Naive thymus-derived CD8-positive, alpha-beta T cell (primary cell): ENCODE data around the gene BBX. TPM values are rescaled to one million over a fixed set of nuclear protein-coding genes. Genes with fewer than 3 reads are reported as not detected.
A peak's percentile ranks its signal among the peaks of the same experiment; 100 is the strongest.

Experiments
- ATAC-seq, 2 donors: fragments of 150-1000 bp; cut with Tn5 transposase in 1 of 2; sonication (Bioruptor Pico), chemical (Tn5 transposase) in 1 of 2; 1 replicate in 1 of 2; 2 replicates in 1 of 2; pipeline ENCODE4 v1.10.0; 2021; ENCODE audit warnings: mild to moderate bottlenecking in 2 of 2, moderate library complexity in 2 of 2
- POLR2A ChIA-PET: fragments of 350-600 bp; sonication (Branson Sonifier 250); formaldehyde crosslinking; loops from one replicate; lab custom pipeline; 2021; ENCODE audit warnings: antibody characterized with exemption; lab: Charles Lee
- DNase-seq, 10 donors: peaks; one replicate each; pipeline versions ENCODE4 v3.0.0 to v3.0.0-alpha.2; 2020 to 2022
- H3K27ac Mint-ChIP-seq, 10 donors: one replicate each; pipeline ENCODE4 v1.8.0; 2020 to 2022; ENCODE audit warnings: mild to moderate bottlenecking in 10 of 10, mixed read lengths in 10 of 10, moderate library complexity in 4 of 10, inconsistent platforms in 1 of 10
- H3K27me3 Mint-ChIP-seq, 5 donors: one replicate each; pipeline ENCODE4 v1.8.0; 2021 to 2022; ENCODE audit warnings: mixed read lengths in 5 of 5
- H3K36me3 Mint-ChIP-seq, 3 donors: one replicate each; pipeline ENCODE4 v1.8.0; 2020 to 2022; ENCODE audit warnings: mixed read lengths in 3 of 3, mild to moderate bottlenecking in 2 of 3, inconsistent platforms in 1 of 3
- H3K4me1 Mint-ChIP-seq, 4 donors: one replicate each; pipeline ENCODE4 v1.8.0; 2021 to 2022; ENCODE audit warnings: mixed read lengths in 4 of 4
- H3K4me3 Mint-ChIP-seq, 10 donors: one replicate each; pipeline ENCODE4 v1.8.0; 2020 to 2022; ENCODE audit warnings: mild to moderate bottlenecking in 10 of 10, mixed read lengths in 10 of 10, moderate library complexity in 6 of 10, inconsistent platforms in 1 of 10
- H3K9me3 Mint-ChIP-seq, 9 donors: one replicate each; pipeline ENCODE4 v1.8.0; 2020 to 2022; ENCODE audit warnings: mixed read lengths in 9 of 9, mild to moderate bottlenecking in 3 of 9, inconsistent platforms in 1 of 9, moderate library complexity in 1 of 9
- polyA plus RNA-seq, 3 donors: library from polyadenylated mRNA; unstranded; fragments of 300-500 nt; fragmentation: Illumina TruSeq; gene quantifications; one replicate each; pipeline ENCODE4 v1.2.3, GENCODE V29; 2021
- total RNA-seq, 8 experiments: library from RNA in 2 of 8; stranded (reverse) in 2 of 8; gene quantifications; one replicate each; pipeline ENCODE4 v1.2.3 and lab custom pipeline; 2021 to 2026

The BBX gene
- total and polyA plus RNA-seq, 5 experiments from 2014 or later: 86.9 to 95.4 (median 93.2) TPM

- Mint-ChIP-seq H3K36me3 (peaks cover 0 to 13% (median 0%) of the 10 kb centered on the region in 3 donors), H3K4me1 (peaks cover 19 to 47% (median 33%) of the 10 kb centered on the region in 4 donors), H3K9me3 (no peaks in the 10 kb centered on the region), H3K4me3 (no peak overlapping the region), H3K27ac (no peak overlapping the region), H3K27me3 (no peaks in the 10 kb centered on the region)
- POLR2A ChIA-PET: no interaction called here
- ATAC-seq (no peak), DNase-seq (no peak)
Measured at GRCh38 chr3:107665351-107665750, 142.6 kb downstream of the BBX start.

DNA sequence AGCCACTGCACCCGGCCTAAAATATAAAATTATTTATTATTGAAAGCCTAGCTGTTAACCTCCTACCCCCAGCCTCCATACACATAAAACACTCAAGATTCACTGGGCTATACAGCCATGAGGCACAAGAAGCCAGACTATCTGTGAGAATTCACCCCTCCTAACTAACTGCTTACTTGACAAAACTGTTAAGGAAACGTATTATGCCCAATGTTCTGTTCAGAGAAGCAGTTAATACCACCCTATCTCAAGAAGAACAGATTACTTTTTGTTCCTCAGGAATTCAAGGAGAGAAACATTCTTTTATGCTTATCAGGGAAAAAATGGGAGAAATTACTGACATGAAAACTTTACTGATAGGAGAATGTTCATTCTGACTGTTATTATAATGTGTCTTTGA, 144.1 kb downstream of the BBX start:
- H3K27me3 Mint-ChIP-seq: no peaks in the 10 kb centered on the region
- no peak overlapping the region for H3K4me3 Mint-ChIP-seq
- no peaks in the 10 kb centered on the region for H3K9me3 Mint-ChIP-seq
- ATAC-seq (no peak), DNase-seq (no peak)
- H3K4me1 Mint-ChIP-seq: peaks cover 12 to 36% (median 24%) of the 10 kb centered on the region in 4 donors
- H3K36me3 Mint-ChIP-seq: peaks cover 0 to 17% (median 0%) of the 10 kb centered on the region in 3 donors
- H3K27ac Mint-ChIP-seq: no peak overlapping the region
- POLR2A ChIA-PET: interaction anchor here (0.6 kb wide), 1 partner anchor 305 kb away, joined by 4 read pairs; no protein-coding TSS in a partner anchor

GRCh38 chr3:107668416-107668815, 145.7 kb downstream of the BBX start:
- Mint-ChIP-seq H3K9me3 (no peaks in the 10 kb centered on the region), H3K27me3 (no peaks in the 10 kb centered on the region), H3K4me1 (peaks cover 9 to 34% (median 22%) of the 10 kb centered on the region in 4 donors), H3K27ac (peak overlapping the region in 1 of 10 donors; percentile 12), H3K36me3 (peaks cover 0 to 17% (median 0%) of the 10 kb centered on the region in 3 donors), H3K4me3 (no peak overlapping the region)
- ATAC-seq: no peak
- POLR2A ChIA-PET: no interaction called here
- DNase-seq: no peak

DNA sequence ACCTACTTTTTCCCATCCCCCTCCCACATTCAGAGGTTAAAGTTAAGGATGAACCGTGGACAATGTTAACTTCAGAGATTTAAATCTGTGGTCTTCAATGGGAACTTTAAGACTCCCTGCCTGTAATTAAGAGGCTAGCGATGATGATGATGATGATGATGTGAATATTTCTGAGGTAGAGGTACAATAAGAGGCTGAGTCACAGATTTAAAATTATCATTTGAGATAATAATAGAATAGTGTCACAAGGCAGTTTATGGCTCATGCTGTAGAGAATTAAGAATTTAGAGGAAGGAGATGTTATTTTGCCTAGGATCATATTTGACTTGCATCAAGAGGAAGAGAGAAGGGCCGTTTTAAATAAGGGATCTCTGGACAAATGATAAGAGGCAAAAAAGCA, 146.2 kb downstream of the BBX start:
- Mint-ChIP-seq H3K36me3 (peaks cover 0 to 14% (median 0%) of the 10 kb centered on the region in 3 donors), H3K27ac (peak overlapping the region in 1 of 10 donors; percentile 33), H3K27me3 (no peaks in the 10 kb centered on the region), H3K9me3 (no peaks in the 10 kb centered on the region), H3K4me1 (peaks cover 12 to 34% (median 24%) of the 10 kb centered on the region in 4 donors), H3K4me3 (no peak overlapping the region)
- ATAC-seq (no peak), DNase-seq (no peak)
- POLR2A ChIA-PET: no interaction called here

- POLR2A ChIA-PET: no interaction called here
- ATAC-seq: no peak
- H3K4me3 Mint-ChIP-seq: no peak overlapping the region
- no peaks in the 10 kb centered on the region for H3K9me3 Mint-ChIP-seq
- peaks cover 13 to 40% (median 30%) of the 10 kb centered on the region in 4 donors for H3K4me1 Mint-ChIP-seq
- H3K27me3 Mint-ChIP-seq: no peaks in the 10 kb centered on the region
- no peak for DNase-seq
- peaks cover 0 to 9% (median 0%) of the 10 kb centered on the region in 3 donors for H3K36me3 Mint-ChIP-seq
- H3K27ac Mint-ChIP-seq: no peak overlapping the region
Measured at GRCh38 chr3:107669669-107670068, 146.9 kb downstream of the BBX start.

DNA sequence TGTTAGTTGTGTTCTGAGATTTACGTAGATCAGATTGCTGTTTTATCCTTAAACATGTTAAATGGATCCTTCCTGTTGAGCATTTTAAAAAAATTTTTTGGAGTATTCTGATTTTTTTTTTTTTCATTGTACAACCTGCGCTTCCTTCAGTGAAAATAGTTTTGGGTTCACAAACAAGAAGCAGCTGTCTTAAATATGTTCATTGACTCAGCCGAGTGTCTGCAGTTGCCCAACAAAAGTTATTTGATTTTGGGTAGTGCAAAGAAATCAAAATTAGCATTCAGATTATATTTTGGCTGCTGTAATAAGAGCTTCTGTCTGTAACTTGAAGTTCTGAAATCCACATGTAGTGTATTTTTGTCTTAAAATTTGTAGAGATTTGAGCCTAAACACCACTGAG, 148.2 kb downstream of the BBX start:
- peaks cover 0 to 6% (median 0%) of the 10 kb centered on the region in 3 donors for H3K36me3 Mint-ChIP-seq
- peaks cover 11 to 38% (median 33%) of the 10 kb centered on the region in 4 donors for H3K4me1 Mint-ChIP-seq
- no peak overlapping the region for H3K27ac Mint-ChIP-seq
- H3K4me3 Mint-ChIP-seq: no peak overlapping the region
- POLR2A ChIA-PET: no interaction called here
- DNase-seq: no peak
- H3K9me3 Mint-ChIP-seq: no peaks in the 10 kb centered on the region
- H3K27me3 Mint-ChIP-seq: no peaks in the 10 kb centered on the region
- no peak for ATAC-seq

DNA sequence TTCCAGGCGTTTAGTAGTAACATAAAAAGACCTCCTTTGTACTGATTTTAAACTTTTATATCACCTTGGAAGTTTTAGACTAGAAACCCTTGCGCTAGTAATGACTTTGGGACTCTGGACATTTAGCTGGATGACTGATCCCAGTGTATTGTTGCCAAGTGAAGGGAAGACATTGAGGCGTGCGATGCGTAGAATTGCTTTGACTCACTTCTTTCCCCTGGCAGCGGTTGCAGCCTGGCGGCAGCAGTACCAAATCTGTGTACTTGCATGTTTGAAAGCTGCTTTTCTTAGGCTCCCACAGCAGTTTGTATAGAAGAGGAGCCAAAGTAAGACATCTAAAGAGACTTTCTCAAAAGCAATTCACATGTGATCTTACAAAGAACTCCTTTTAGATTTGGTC, 151.6 kb downstream of the BBX start:
- Mint-ChIP-seq H3K27me3 (no peaks in the 10 kb centered on the region), H3K27ac (peak overlapping the region in 8 of 10 donors; percentile 31 to 69 (median 66)), H3K9me3 (no peaks in the 10 kb centered on the region), H3K4me3 (peak overlapping the region in 1 of 10 donors; percentile 39), H3K4me1 (peaks cover 12 to 32% (median 29%) of the 10 kb centered on the region in 4 donors), H3K36me3 (peaks cover 0 to 4% (median 0%) of the 10 kb centered on the region in 3 donors)
- DNase-seq (no peak), ATAC-seq (no peak)
- POLR2A ChIA-PET: no interaction called here

DNA sequence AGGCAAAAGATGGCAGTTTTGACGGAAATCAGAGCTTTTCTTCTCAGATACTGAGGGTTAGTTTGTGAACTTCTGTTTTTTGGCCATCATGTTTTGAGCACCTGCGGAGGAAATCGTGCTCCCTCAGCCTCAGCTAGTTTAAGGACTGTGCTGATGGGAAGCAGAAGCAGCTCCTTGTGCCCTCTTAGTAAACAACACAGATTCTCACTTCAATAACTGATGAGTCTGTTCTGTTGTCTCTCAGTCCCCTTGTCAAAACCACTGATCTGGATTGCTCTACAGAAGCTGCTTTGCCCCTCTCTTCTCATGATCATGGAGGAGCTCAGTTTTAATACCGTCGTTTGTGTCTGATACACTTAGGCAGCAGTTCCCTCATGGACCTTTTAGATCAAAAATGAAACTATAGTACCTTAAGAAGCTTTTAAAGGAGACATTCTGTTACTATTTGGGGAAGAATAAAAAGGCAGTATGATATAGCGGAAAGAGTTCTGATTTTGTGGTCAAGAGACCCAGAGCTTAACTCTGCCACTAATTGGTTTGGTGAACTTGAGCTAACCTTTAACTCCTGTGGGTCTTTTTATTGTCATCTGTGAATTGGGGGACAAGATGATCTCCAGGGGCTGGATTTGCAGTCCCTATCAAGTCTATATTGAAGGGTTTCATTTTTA, 152.6 kb downstream of the BBX start:
- H3K36me3 Mint-ChIP-seq: peaks cover 0 to 4% (median 0%) of the 10 kb centered on the region in 3 donors
- DNase-seq (no peak), ATAC-seq (peak in 1 of 2 donors; percentile 46)
- no peaks in the 10 kb centered on the region for H3K27me3 Mint-ChIP-seq
- POLR2A ChIA-PET: interaction anchor here (1.4 kb wide), 1 partner anchor 65 kb away, joined by 3 read pairs; no protein-coding TSS in a partner anchor
- peaks cover 14 to 36% (median 31%) of the 10 kb centered on the region in 4 donors for H3K4me1 Mint-ChIP-seq
- H3K9me3 Mint-ChIP-seq: no peaks in the 10 kb centered on the region
- peak overlapping the region; percentile 18 to 68 (median 44) for H3K27ac Mint-ChIP-seq
- peak overlapping the region in 8 of 10 donors; percentile 2 to 49 (median 40) for H3K4me3 Mint-ChIP-seq

DNA sequence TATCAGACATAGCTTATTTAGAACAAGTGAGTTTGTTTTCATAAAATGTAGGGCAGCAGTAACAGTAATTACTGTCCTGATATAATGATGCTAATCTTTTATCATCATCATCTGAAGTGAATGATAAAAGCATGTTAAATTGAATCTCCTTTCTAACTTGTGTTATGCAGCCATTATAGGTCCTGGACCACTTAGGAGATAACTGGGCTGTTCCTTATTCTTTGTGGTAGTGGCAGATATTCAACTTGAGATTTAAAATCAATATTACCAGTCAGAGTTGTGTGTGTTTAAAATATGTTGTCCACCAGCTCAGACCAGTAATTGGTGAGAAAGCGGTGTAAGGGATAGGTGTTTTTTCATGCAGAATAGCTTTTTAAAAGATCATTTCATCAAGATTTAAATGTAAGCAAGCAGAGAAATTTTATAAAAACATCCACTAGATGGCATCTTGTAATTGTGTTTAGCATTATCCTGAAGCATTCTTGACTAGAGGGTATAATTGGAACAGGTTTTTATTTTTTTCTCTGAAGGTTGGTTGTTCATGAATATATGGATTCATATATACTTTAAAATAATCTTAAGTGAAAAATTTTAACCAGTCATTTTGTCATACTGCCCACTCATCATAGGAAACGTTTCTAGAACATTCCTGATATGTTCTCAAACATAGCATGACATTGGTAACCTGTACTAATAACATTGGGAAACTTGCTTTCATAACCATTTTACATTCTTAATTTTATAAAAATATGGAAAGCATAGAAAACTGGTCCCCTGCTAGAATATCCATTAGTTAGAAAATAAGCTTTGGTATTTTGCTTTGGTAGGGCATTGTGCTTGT, 153.9 kb downstream of the BBX start:
- POLR2A ChIA-PET: interaction anchor here (1.4 kb wide), 1 partner anchor 64 kb away, joined by 3 read pairs; no protein-coding TSS in a partner anchor
- Mint-ChIP-seq H3K27me3 (no peaks in the 10 kb centered on the region), H3K9me3 (no peaks in the 10 kb centered on the region), H3K4me1 (peaks cover 14 to 46% (median 38%) of the 10 kb centered on the region in 4 donors), H3K36me3 (no peaks in the 10 kb centered on the region), H3K4me3 (no peak overlapping the region), H3K27ac (no peak overlapping the region)
- ATAC-seq (peak; percentile 47 to 61), DNase-seq (peak in 3 of 10 donors; percentile 29 to 44 (median 36))

- Mint-ChIP-seq H3K4me3 (no peak overlapping the region), H3K9me3 (no peaks in the 10 kb centered on the region), H3K36me3 (no peaks in the 10 kb centered on the region), H3K27me3 (no peaks in the 10 kb centered on the region), H3K4me1 (peaks cover 25 to 63% (median 52%) of the 10 kb centered on the region in 4 donors), H3K27ac (no peak overlapping the region)
- POLR2A ChIA-PET: no interaction called here
- DNase-seq (no peak), ATAC-seq (no peak)
Measured at GRCh38 chr3:107679921-107680320, 157.2 kb downstream of the BBX start.

DNA sequence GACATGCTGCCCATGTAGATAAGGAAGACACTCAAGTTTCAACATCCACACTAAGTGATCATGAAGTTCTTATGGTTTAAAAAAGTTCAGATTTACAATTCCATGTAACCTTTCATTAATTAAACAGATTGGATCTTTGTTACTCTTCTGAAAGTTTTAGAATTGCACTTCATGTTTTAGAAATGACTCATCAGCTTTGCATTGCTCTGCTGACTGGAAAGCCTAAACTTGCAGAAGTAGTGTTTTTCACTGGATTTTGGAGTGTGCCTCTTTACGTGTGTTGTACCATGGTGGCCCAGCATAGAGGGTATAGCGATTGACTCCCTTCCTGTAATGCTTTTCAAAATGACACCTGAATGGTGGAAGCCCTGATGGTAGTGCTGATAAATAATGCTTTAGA, 157.9 kb downstream of the BBX start:
- H3K36me3 Mint-ChIP-seq: no peaks in the 10 kb centered on the region
- peaks cover 28 to 63% (median 52%) of the 10 kb centered on the region in 4 donors for H3K4me1 Mint-ChIP-seq
- H3K9me3 Mint-ChIP-seq: no peaks in the 10 kb centered on the region
- H3K4me3 Mint-ChIP-seq: no peak overlapping the region
- no peaks in the 10 kb centered on the region for H3K27me3 Mint-ChIP-seq
- ATAC-seq (no peak), DNase-seq (no peak)
- POLR2A ChIA-PET: no interaction called here
- no peak overlapping the region for H3K27ac Mint-ChIP-seq

DNA sequence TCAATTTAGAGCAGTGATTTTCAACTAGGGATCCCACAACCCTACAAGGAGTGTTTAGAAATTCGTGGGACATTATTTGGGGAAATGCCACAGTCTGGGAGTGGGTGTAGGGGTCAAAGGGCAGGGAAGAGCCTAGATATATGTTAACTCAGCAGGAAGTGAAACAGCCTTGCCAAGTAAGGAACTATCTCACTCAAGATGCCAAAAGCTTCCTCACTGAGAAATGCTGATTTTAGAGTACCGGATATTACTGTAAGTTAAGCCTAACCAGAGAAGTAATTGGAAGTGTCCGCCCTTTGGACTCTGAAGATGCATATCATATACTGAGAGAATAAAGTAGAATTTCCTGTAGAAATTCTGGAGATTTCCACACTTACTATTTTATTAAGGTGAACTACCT, 158.6 kb downstream of the BBX start:
- Mint-ChIP-seq H3K4me3 (no peak overlapping the region), H3K27ac (peak overlapping the region in 1 of 10 donors; percentile 48), H3K9me3 (no peaks in the 10 kb centered on the region), H3K36me3 (no peaks in the 10 kb centered on the region), H3K4me1 (peaks cover 26 to 66% (median 55%) of the 10 kb centered on the region in 4 donors), H3K27me3 (no peaks in the 10 kb centered on the region)
- ATAC-seq (no peak), DNase-seq (no peak)
- POLR2A ChIA-PET: no interaction called here

DNA sequence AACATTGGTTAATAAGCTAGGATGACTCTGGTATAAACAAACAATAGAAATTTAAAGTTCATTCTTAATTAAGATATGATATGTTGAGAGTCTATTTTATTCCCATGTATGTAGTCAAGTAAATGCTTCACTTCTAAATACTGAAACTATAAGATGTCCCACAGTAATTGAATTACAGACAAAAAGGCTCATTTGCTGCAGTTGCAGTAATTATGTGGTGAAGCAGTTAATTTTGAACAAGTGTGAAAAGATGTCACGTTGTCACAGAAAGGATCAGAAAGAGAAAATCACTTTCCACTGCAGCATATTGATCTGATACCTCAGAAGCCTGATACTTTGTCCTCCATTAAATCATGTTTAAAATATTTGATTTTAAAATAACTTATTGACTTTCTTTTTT, 159.8 kb downstream of the BBX start:
- no peak overlapping the region for H3K4me3 Mint-ChIP-seq
- POLR2A ChIA-PET: no interaction called here
- ATAC-seq (no peak), DNase-seq (no peak)
- H3K36me3 Mint-ChIP-seq: no peaks in the 10 kb centered on the region
- H3K9me3 Mint-ChIP-seq: no peaks in the 10 kb centered on the region
- H3K4me1 Mint-ChIP-seq: peaks cover 24 to 64% (median 52%) of the 10 kb centered on the region in 4 donors
- peak overlapping the region in 1 of 10 donors; percentile 66 for H3K27ac Mint-ChIP-seq
- no peaks in the 10 kb centered on the region for H3K27me3 Mint-ChIP-seq
